Natural killer cell (primary cell): ENCODE measurements around the gene RALBP1. TPM values are rescaled to one million over a fixed set of nuclear protein-coding genes. Genes with fewer than 3 reads are reported as not detected.
A peak's percentile ranks its signal among the peaks of the same experiment; 100 is the strongest.

Source experiments
- ATAC-seq, 3 donors: fragments of 150-1000 bp in 2 of 3; fragments of 200-7000 bp in 1 of 3; cut with Tn5 transposase; 1 replicate in 1 of 3; 2 replicates in 2 of 3; pipeline ENCODE4 v1.10.0; 2021; ENCODE audit warnings: mild to moderate bottlenecking in 2 of 3, moderate library complexity in 2 of 3
- DNase-seq, 2 donors: peaks; one replicate each; pipeline versions ENCODE4 v3.0.0 to v3.0.0-alpha.2; 2013 to 2021; ENCODE audit warnings: mixed read lengths in 1 of 2
- H3K27ac ChIP-seq: one replicate; pipeline ENCODE4 v1.5.1; 2013; ENCODE audit warnings: mild to moderate bottlenecking, low read length
- H3K27me3 ChIP-seq: one replicate; pipeline ENCODE4 v1.6.1; 2013; ENCODE audit warnings: low read length; ENCODE audit not compliant: control insufficient read depth, insufficient read depth
- H3K36me3 ChIP-seq: one replicate; pipeline ENCODE4 v1.6.1; 2013; ENCODE audit warnings: low read length; ENCODE audit not compliant: control insufficient read depth, insufficient read depth
- H3K4me1 ChIP-seq: one replicate; pipeline ENCODE4 v1.6.1; 2013; ENCODE audit warnings: low read length; ENCODE audit not compliant: control insufficient read depth, insufficient read depth
- H3K4me3 ChIP-seq: one replicate; pipeline ENCODE4 v1.5.1; 2013; ENCODE audit warnings: low read length
- H3K9me3 ChIP-seq: one replicate; pipeline ENCODE4 v1.6.1; 2013; ENCODE audit warnings: low read length; ENCODE audit not compliant: control insufficient read depth, insufficient read depth
- H3K27ac Mint-ChIP-seq, 2 donors: one replicate each; pipeline ENCODE4 v1.8.0; 2022; ENCODE audit warnings: mild to moderate bottlenecking in 2 of 2, mixed read lengths in 2 of 2, moderate library complexity in 1 of 2
- H3K27me3 Mint-ChIP-seq, 2 donors: one replicate each; pipeline ENCODE4 v1.8.0; 2022; ENCODE audit warnings: low read depth in 2 of 2, mixed read lengths in 2 of 2
- H3K36me3 Mint-ChIP-seq: one replicate; pipeline ENCODE4 v1.8.0; 2022; ENCODE audit warnings: mixed read lengths
- H3K4me1 Mint-ChIP-seq, 2 donors: one replicate each; pipeline ENCODE4 v1.8.0; 2022; ENCODE audit warnings: mixed read lengths in 2 of 2
- H3K4me3 Mint-ChIP-seq: one replicate; pipeline ENCODE4 v1.8.0; 2022; ENCODE audit warnings: mild to moderate bottlenecking, moderate library complexity, mixed read lengths
- H3K9me3 Mint-ChIP-seq, 2 donors: one replicate each; pipeline ENCODE4 v1.8.0; 2022; ENCODE audit warnings: mixed read lengths in 2 of 2
- WGBS: methylation state at CpG from one replicate; pipeline ENCODE4 v1.1.7; 2013; ENCODE audit warnings: missing lambda C conversion rate; ENCODE audit not compliant: insufficient coverage; 5-methylcytosine and 5-hydroxymethylcytosine counted together
- intact Hi-C: fragments of 100-400 bp; cut with micrococcal nuclease; formaldehyde crosslinking; loops from one replicate; pipeline ENCODE4 v1.14.2; 2022
- total RNA-seq, 4 donors: library from RNA; stranded (reverse); fragments of 120-200 nt in 1 of 4; gene quantifications; one replicate each; pipeline versions ENCODE4 v1.2.3 to v1.2.4, GENCODE V29; 2013 to 2022
- TF ChIP-seq, protein P1 (sequence below): fragments of 200-600 bp; IDR thresholded peaks from one replicate; pipeline ENCODE4 v1.8.0; 2022; ENCODE audit warnings: antibody characterized with exemption

Gene RALBP1
- total RNA-seq, 3 donors from 2014 or later (not counting 1 experiment from before 2014, with no cell fraction given), result 27.3 to 40.0 (median 33.4) TPM

DNA sequence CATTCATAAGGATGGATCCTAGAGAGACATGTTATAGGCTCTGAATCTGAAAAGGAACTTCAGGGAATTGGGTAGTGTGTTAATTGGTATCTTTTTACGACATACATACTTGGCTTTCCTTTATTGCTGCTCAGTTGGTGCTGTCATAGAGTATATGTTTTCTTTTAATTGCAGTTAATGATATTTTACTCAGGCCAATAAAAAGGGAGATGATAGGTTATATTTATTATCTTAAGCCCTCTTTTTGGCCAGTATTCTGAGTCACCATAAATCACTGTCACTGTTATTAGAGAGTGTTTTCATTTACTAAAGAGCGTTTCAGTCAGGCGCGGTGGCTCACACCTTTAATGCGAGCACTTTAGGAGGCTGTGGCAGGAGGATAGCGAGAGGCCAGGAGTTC lies 47.6 kb downstream of the RALBP1 start:
- Histone ChIP-seq H3K4me1 (no peaks in the 10 kb centered on the region), H3K9me3 (no peaks in the 10 kb centered on the region), H3K27ac (no peak overlapping the region), H3K4me3 (no peak overlapping the region), H3K27me3 (no peaks in the 10 kb centered on the region), H3K36me3 (peaks cover 18% of the 10 kb centered on the region)
- ATAC-seq (no peak), DNase-seq (no peak)
- Mint-ChIP-seq H3K36me3 (peaks cover 10% of the 10 kb centered on the region), H3K9me3 (no peaks in the 10 kb centered on the region), H3K4me3 (no peak overlapping the region), H3K27ac (no peak overlapping the region), H3K4me1 (no peaks in the 10 kb centered on the region), H3K27me3 (no peaks in the 10 kb centered on the region)
- TF ChIP-seq, protein P1, sequence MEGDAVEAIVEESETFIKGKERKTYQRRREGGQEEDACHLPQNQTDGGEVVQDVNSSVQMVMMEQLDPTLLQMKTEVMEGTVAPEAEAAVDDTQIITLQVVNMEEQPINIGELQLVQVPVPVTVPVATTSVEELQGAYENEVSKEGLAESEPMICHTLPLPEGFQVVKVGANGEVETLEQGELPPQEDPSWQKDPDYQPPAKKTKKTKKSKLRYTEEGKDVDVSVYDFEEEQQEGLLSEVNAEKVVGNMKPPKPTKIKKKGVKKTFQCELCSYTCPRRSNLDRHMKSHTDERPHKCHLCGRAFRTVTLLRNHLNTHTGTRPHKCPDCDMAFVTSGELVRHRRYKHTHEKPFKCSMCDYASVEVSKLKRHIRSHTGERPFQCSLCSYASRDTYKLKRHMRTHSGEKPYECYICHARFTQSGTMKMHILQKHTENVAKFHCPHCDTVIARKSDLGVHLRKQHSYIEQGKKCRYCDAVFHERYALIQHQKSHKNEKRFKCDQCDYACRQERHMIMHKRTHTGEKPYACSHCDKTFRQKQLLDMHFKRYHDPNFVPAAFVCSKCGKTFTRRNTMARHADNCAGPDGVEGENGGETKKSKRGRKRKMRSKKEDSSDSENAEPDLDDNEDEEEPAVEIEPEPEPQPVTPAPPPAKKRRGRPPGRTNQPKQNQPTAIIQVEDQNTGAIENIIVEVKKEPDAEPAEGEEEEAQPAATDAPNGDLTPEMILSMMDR, result no peak
- WGBS, result 100% methylated on average over 6 of the region's 6 CpGs
- intact Hi-C loops, result no loop called here

DNA sequence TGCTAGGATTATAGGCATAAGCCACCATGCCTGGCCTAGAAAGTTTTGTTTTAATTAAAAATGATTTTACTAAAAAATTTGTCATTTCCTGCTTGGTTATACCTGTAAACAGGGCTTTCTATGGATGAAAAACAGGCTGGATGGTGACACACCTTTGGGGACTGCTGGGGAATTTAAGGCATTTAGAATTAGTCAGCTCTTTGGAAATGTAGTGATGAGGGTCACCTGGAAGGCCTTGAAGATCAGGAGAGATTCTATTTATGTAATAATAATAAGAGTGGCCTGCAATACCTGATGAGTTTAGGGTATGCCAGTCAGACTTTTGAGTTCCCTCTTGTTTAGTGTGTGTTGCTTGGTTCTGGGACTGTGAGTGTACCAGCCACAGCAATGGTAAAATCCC lies 51.1 kb downstream of the RALBP1 start:
- DNase-seq (no peak), ATAC-seq (no peak)
- no peaks in the 10 kb centered on the region for H3K4me1 ChIP-seq
- intact Hi-C loops, result no loop called here
- TF ChIP-seq, protein P1, result no peak
- Mint-ChIP-seq H3K9me3 (peaks cover 0 to 3% of the 10 kb centered on the region in 2 donors), H3K4me1 (peaks cover 10% of the 10 kb centered on the region in 2 donors), H3K27me3 (no peaks in the 10 kb centered on the region), H3K36me3 (peaks cover 18% of the 10 kb centered on the region), H3K4me3 (no peak overlapping the region), H3K27ac (no peak overlapping the region)
- H3K4me3 ChIP-seq, result no peak overlapping the region
- H3K27ac ChIP-seq, result no peak overlapping the region
- no peaks in the 10 kb centered on the region for H3K9me3 ChIP-seq
- no peaks in the 10 kb centered on the region for H3K27me3 ChIP-seq
- H3K36me3 ChIP-seq, result peaks cover 24% of the 10 kb centered on the region

DNA sequence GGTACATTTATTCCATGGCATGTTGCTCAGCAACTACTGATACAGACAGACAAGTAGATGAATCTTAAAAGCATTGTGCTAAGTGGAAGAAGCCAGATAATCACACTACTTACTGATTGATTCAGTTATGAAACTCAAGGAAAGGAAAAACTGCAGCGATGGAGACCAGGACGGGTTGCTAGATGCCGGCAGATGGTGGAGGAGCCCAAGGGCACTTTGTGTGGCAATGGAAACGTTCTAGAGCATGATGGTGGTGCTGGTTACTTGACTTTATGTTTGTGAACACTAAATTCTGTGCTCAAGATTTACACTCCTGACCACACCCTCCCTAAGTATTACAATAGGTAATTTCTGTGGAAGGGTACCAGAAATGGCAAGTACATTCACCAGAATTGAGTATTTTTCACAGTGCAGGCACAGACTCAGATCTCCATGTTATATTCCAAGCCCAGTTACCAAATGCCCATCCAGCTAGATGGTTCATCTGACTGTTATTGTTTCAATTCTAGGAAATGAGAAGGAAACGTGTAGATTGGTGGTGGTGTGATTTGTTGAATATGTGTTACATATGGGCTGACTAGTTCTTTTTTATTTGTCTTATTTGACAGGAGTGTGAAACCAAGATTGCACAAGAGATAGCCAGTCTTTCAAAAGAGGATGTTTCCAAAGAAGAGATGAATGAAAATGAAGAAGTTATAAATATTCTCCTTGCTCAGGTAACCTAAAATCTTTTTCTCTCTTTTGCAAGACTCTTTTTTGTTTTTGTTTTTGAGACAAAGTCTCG lies 55.1 kb downstream of the RALBP1 start:
- DNase-seq (no peak), ATAC-seq (no peak)
- Histone ChIP-seq H3K36me3 (peaks cover 55% of the 10 kb centered on the region), H3K4me1 (no peaks in the 10 kb centered on the region), H3K9me3 (no peaks in the 10 kb centered on the region), H3K4me3 (no peak overlapping the region), H3K27ac (no peak overlapping the region), H3K27me3 (no peaks in the 10 kb centered on the region)
- peaks cover 0 to 3% of the 10 kb centered on the region in 2 donors for H3K9me3 Mint-ChIP-seq
- intact Hi-C loops, result no loop called here
- TF ChIP-seq, protein P1, result no peak
- H3K36me3 Mint-ChIP-seq, result peaks cover 30% of the 10 kb centered on the region
- no peaks in the 10 kb centered on the region for H3K27me3 Mint-ChIP-seq
- peaks cover 10% of the 10 kb centered on the region in 2 donors for H3K4me1 Mint-ChIP-seq
- WGBS, result 87% methylated on average over 6 of the region's 6 CpGs
- H3K27ac Mint-ChIP-seq, result peak overlapping the region in 1 of 2 donors; percentile 16
- H3K4me3 Mint-ChIP-seq, result no peak overlapping the region
